ENCODE data around the gene CCL19. TPM values are rescaled to one million over a fixed set of nuclear protein-coding genes. Genes with fewer than 3 reads are reported as not detected.
"Not testable (repeated sequence)": the region's sequence is repeated elsewhere in the genome, so short reads cannot be mapped to it uniquely, and the experiment has no call there.

CCL19 gene
- total RNA-seq (2021; fragmentation: NEBNext Ultra II Directional; extraction: Animal tissue kit (Norgen Biotek cat#: 25700)), result not detected
- long read RNA-seq, result 0 reads

DNA sequence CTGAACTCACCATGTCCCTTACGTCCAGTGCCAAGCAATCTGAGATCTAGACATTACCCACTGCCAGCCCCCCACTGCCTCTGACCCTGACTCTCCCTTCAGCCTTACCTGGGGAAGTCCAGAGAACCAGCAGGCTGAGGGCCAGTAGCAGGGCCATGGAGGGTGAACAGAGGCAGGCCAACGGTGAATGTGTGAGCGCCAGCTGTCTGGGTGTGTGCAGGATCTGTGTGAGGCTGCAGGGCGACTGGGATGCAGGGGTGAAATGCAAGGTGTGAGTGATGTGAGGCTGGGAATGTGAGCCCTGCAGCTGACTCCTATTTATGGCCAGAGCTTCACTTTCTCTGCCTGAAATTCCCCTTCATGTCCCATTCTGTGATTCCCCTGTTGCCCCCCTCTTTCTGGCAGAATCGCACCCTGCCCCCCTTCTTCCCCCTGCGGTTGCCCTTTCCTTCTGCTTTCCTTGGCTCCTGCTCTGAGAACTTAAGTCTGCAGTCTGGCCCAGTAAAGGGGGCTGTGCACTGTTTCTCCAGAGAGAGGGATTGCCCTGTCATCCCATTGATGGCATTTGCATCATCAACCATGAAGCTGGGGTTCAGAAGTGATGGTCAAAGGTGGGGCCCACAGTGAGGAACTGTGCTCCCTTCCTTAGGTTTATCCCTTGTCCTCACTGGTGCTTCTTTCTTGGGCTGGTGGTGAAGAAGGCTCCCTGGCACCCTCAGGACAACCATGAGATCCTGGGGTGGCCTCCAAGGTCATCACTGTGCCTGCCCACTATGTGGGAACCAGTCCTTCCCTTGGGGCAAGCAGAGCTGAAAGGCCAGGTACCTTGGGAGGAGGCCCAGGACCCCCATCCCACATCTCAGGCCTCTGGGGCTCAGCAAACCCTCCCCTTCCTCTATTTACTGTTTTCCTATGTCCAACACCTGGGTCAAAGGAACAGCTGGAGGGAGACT lies at the start of gene CCL19:
CCL19 (minus strand) TSS at position 294 of the 953 bp plus-strand sequence; CDS start at position 157, 137 bp downstream.
- no peak within 1 kb of the TSS for H3K4me3 Mint-ChIP-seq
- TF ChIP-seq, protein P1, sequence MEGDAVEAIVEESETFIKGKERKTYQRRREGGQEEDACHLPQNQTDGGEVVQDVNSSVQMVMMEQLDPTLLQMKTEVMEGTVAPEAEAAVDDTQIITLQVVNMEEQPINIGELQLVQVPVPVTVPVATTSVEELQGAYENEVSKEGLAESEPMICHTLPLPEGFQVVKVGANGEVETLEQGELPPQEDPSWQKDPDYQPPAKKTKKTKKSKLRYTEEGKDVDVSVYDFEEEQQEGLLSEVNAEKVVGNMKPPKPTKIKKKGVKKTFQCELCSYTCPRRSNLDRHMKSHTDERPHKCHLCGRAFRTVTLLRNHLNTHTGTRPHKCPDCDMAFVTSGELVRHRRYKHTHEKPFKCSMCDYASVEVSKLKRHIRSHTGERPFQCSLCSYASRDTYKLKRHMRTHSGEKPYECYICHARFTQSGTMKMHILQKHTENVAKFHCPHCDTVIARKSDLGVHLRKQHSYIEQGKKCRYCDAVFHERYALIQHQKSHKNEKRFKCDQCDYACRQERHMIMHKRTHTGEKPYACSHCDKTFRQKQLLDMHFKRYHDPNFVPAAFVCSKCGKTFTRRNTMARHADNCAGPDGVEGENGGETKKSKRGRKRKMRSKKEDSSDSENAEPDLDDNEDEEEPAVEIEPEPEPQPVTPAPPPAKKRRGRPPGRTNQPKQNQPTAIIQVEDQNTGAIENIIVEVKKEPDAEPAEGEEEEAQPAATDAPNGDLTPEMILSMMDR (IDR thresholded peaks at IDR 0.05), result no peak
- peaks cover 2% of the 10 kb centered on the region for H3K27me3 Mint-ChIP-seq (ENCODE audit: insufficient read depth)
- H3K36me3 Mint-ChIP-seq (ENCODE audit: low read depth), result no peaks in the 10 kb centered on the region
- no peak for DNase-seq
- peaks cover 8% of the 10 kb centered on the region for H3K4me1 Mint-ChIP-seq (ENCODE audit: low read depth)
- H3K27ac Mint-ChIP-seq, result no peak within 1 kb of the TSS
- no peaks in the 10 kb centered on the region for H3K9me3 Mint-ChIP-seq

DNA sequence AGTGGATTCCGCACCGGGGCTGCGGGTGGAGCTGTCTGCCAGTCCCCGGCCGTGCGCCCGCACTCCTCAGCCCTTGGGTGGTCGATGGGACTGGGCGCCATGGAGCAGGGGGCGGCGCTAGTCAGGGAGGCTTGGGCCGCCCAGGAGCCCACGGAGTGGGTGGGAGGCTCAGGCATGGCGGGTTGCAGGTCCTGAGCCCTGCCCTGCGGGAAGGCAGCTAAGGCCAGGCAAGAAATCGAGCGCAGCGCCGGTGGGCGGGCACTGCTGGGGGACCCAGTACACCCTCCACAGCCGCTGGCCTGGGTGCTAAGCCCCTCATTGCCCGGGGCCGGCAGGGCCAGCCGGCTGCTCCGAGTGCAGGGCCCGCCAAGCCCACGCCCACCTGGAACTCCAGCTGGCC lies 49.1 kb upstream of the CCL19 start:
- not testable (repeated sequence) for H3K27ac Mint-ChIP-seq; H3K4me1 Mint-ChIP-seq (ENCODE audit: low read depth); H3K36me3 Mint-ChIP-seq (ENCODE audit: low read depth); DNase-seq; H3K9me3 Mint-ChIP-seq; H3K4me3 Mint-ChIP-seq
- peaks cover 10% of the 10 kb centered on the region for H3K27me3 Mint-ChIP-seq (ENCODE audit: insufficient read depth)

GRCh38 chr9:34737677-34738260 lies 46.7 kb upstream of the CCL19 start:
- Mint-ChIP-seq H3K9me3 (no peaks in the 10 kb centered on the region), H3K4me3 (no peak overlapping the region), H3K4me1 (ENCODE audit: low read depth) (no peaks in the 10 kb centered on the region), H3K27me3 (ENCODE audit: insufficient read depth) (peaks cover 11% of the 10 kb centered on the region), H3K27ac (no peak overlapping the region), H3K36me3 (ENCODE audit: low read depth) (no peaks in the 10 kb centered on the region)
- TF ChIP-seq, protein P1 (IDR thresholded peaks at IDR 0.05), result no peak
- DNase-seq, result no peak

GRCh38 chr9:34734720-34735119 lies 43.6 kb upstream of the CCL19 start:
- H3K27me3 Mint-ChIP-seq (ENCODE audit: insufficient read depth), result peaks cover 17% of the 10 kb centered on the region
- H3K36me3 Mint-ChIP-seq (ENCODE audit: low read depth), result no peaks in the 10 kb centered on the region
- TF ChIP-seq, protein P1 (IDR thresholded peaks at IDR 0.05), result no peak
- H3K9me3 Mint-ChIP-seq, result no peaks in the 10 kb centered on the region
- no peaks in the 10 kb centered on the region for H3K4me1 Mint-ChIP-seq (ENCODE audit: low read depth)
- no peak for DNase-seq
- H3K27ac Mint-ChIP-seq, result no peak overlapping the region
- no peak overlapping the region for H3K4me3 Mint-ChIP-seq

DNA sequence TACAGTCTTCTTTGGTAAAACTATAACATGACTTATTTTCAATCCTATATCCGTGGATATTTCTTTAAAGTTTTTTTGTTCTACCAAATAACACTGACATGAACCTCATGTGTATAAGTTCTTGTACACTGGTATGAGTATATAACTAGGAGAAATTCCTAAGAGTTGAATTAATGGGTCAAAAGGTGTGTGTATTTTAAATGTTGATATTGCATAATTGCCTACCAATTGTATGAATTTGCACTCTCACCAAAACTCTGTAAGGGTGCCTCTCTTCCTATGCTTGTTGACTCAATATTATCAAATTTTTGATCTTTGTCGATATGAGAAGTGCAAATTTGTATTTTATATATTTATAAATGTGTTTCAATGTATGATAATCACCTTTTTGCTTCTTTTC lies 41.8 kb upstream of the CCL19 start:
- Mint-ChIP-seq H3K4me1 (ENCODE audit: low read depth) (no peaks in the 10 kb centered on the region), H3K27me3 (ENCODE audit: insufficient read depth) (peaks cover 20% of the 10 kb centered on the region), H3K9me3 (no peaks in the 10 kb centered on the region), H3K27ac (no peak overlapping the region), H3K36me3 (ENCODE audit: low read depth) (no peaks in the 10 kb centered on the region), H3K4me3 (no peak overlapping the region)
- no peak for DNase-seq
- TF ChIP-seq, protein P1 (IDR thresholded peaks at IDR 0.05), result no peak

DNA sequence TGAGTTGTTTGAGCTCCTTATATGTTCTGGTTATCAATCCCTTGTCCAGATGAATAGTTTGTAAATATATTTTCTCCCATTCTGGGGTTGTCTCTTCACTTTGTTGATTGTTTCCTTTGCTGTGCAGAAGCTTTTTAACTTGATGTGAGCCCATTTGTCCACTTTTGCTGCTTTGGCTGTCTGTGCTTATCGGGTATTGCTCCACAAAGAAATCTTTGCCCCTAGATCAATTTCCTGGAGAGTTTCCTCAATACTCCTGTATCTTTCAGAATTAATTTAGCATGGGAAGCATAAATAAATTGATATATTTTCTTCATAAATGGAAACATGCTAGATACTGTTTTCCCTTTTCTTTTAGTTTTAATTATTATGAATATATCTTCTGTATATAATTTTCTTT lies 41.4 kb upstream of the CCL19 start:
- Mint-ChIP-seq H3K36me3 (ENCODE audit: low read depth) (no peaks in the 10 kb centered on the region), H3K27ac (no peak overlapping the region), H3K27me3 (ENCODE audit: insufficient read depth) (peaks cover 23% of the 10 kb centered on the region), H3K4me1 (ENCODE audit: low read depth) (no peaks in the 10 kb centered on the region), H3K4me3 (no peak overlapping the region), H3K9me3 (no peaks in the 10 kb centered on the region)
- no peak for DNase-seq
- TF ChIP-seq, protein P1 (IDR thresholded peaks at IDR 0.05), result no peak
